GM23338 (cell line): Measurements from ENCODE around the gene ACOT11. TPM values are rescaled to one million over a fixed set of nuclear protein-coding genes. Genes with fewer than 3 reads are reported as not detected.

Source experiments
- ATAC-seq: fragments of 200-7000 bp; cut with Tn5 transposase; 3 replicates; pipeline ENCODE4 v1.9.1; 2020
- DNase-seq: peaks from one replicate; pipeline ENCODE4 v3.0.0-alpha.2; 2015; ENCODE audit warnings: low spot score
- H2AFZ ChIP-seq: fragments of 200-600 bp; sonication (generic); 2 replicates; pipeline ENCODE4 v1.8.0; 2016; ENCODE audit warnings: antibody characterized with exemption, mild to moderate bottlenecking, moderate library complexity
- H3F3A ChIP-seq: fragments of 200-600 bp; sonication (generic); replicated peaks from 2 replicates; pipeline ENCODE4 v1.8.0; 2017; ENCODE audit warnings: antibody characterized with exemption, mixed run types, low read depth
- H3K27ac ChIP-seq: fragments of 200-600 bp; sonication (generic); 2 replicates; pipeline ENCODE4 v1.6.1; 2016; ENCODE audit warnings: low read depth
- H3K27me3 ChIP-seq: fragments of 200-600 bp; sonication (generic); 2 replicates; pipeline ENCODE4 v1.8.0; 2016; ENCODE audit warnings: mild to moderate bottlenecking, mixed run types, moderate library complexity; ENCODE audit not compliant: insufficient read depth
- H3K36me3 ChIP-seq: fragments of 200-600 bp; sonication (generic); 2 replicates; pipeline ENCODE4 v1.8.0; 2016; ENCODE audit warnings: mild to moderate bottlenecking; ENCODE audit not compliant: insufficient read depth
- H3K4me1 ChIP-seq: fragments of 200-600 bp; sonication (generic); 2 replicates; pipeline ENCODE4 v1.8.0; 2016; ENCODE audit warnings: mild to moderate bottlenecking, moderate library complexity; ENCODE audit not compliant: insufficient read depth
- H3K4me2 ChIP-seq: fragments of 200-600 bp; sonication (generic); 2 replicates; pipeline ENCODE4 v1.7.1; 2017; ENCODE audit warnings: mixed run types
- H3K4me3 ChIP-seq: fragments of 200-600 bp; sonication (generic); 2 replicates; pipeline ENCODE4 v1.6.1; 2016; ENCODE audit warnings: mixed run types
- H3K79me2 ChIP-seq: fragments of 200-600 bp; sonication (generic); replicated peaks from 2 replicates; pipeline ENCODE4 v1.8.0; 2017; ENCODE audit warnings: mild to moderate bottlenecking; ENCODE audit not compliant: insufficient read depth
- H3K9me2 ChIP-seq: fragments of 200-600 bp; sonication (generic); 2 replicates; pipeline ENCODE4 v1.8.0; 2017; ENCODE audit not compliant: insufficient read depth
- H4K20me1 ChIP-seq: fragments of 200-600 bp; sonication (generic); replicated peaks from 2 replicates; pipeline ENCODE4 v1.8.0; 2017; ENCODE audit warnings: mild to moderate bottlenecking; ENCODE audit not compliant: insufficient read depth
- H3K27ac Mint-ChIP-seq: 2 replicates; pipeline ENCODE4 v1.8.0; 2020; ENCODE audit warnings: inconsistent platforms, mild to moderate bottlenecking, moderate library complexity, mixed read lengths
- H3K27me3 Mint-ChIP-seq: 3 replicates; pipeline ENCODE4 v1.8.0; 2022; ENCODE audit warnings: low read depth, mild to moderate bottlenecking, moderate library complexity, mixed read lengths, inconsistent platforms; ENCODE audit not compliant: insufficient read depth, poor library complexity
- H3K36me3 Mint-ChIP-seq: 3 replicates; pipeline ENCODE4 v1.8.0; 2021; ENCODE audit warnings: low read depth, mild to moderate bottlenecking, inconsistent platforms, moderate library complexity, mixed read lengths
- H3K4me1 Mint-ChIP-seq: 3 replicates; pipeline ENCODE4 v1.8.0; 2020; ENCODE audit warnings: mild to moderate bottlenecking, inconsistent platforms, mixed read lengths
- H3K4me3 Mint-ChIP-seq: 3 replicates; pipeline ENCODE4 v1.8.0; 2021; ENCODE audit warnings: moderate library complexity, mild to moderate bottlenecking, inconsistent platforms, mixed read lengths
- H3K9me3 Mint-ChIP-seq: 3 replicates; pipeline ENCODE4 v1.8.0; 2020; ENCODE audit warnings: moderate library complexity, mild to moderate bottlenecking, inconsistent platforms, mixed read lengths
- CREB1 ChIP-seq: fragments of 250-450 bp; sonication (Bioruptor Pico); IDR thresholded peaks from 2 replicates; pipeline ENCODE4 v1.5.0; 2020; ENCODE audit warnings: low read depth, mild to moderate bottlenecking, moderate library complexity
- ETS1 ChIP-seq: IDR thresholded peaks from 2 replicates; pipeline ENCODE4 v1.6.1; 2016; ENCODE audit warnings: antibody characterized with exemption
- JUNB ChIP-seq: IDR thresholded peaks from one replicate; pipeline ENCODE4 v1.6.1; 2016; ENCODE audit warnings: antibody characterized with exemption; ENCODE audit not compliant: unreplicated experiment
- POLR2AphosphoS5 ChIP-seq: IDR thresholded peaks from 2 replicates; pipeline ENCODE4 v1.6.1; 2016; ENCODE audit warnings: antibody characterized with exemption, low read depth
- STAT1 ChIP-seq: IDR thresholded peaks from one replicate; pipeline ENCODE4 v1.6.1; 2016; ENCODE audit warnings: antibody characterized with exemption; ENCODE audit not compliant: unreplicated experiment
- ZNF114 ChIP-seq: fragments of 250-450 bp; sonication (Bioruptor Pico); IDR thresholded peaks from 2 replicates; pipeline ENCODE4 v1.5.0; 2020; ENCODE audit warnings: mild to moderate bottlenecking, moderate library complexity
- ZNF331 ChIP-seq: fragments of 250-450 bp; sonication (Bioruptor Pico); IDR thresholded peaks from 2 replicates; pipeline ENCODE4 v1.5.0; 2020; ENCODE audit warnings: low read depth, mild to moderate bottlenecking, moderate library complexity
- ZNF462 ChIP-seq: fragments of 250-450 bp; sonication (Bioruptor Pico); IDR thresholded peaks from 2 replicates; pipeline ENCODE4 v1.5.0; 2020; ENCODE audit warnings: mild to moderate bottlenecking, moderate library complexity
- polyA plus RNA-seq: library from polyadenylated mRNA; unstranded; fragments of >200 nt; fragmentation: Nextera tagmentation; extraction: Ambion mirVana; gene quantifications from 2 replicates; pipeline ENCODE4 v1.2.1, GENCODE V29; 2016
- total RNA-seq: library from RNA; depleted of rRNA; stranded (reverse); fragments of >200 nt; shearing (Covaris generic); gene quantifications from 2 replicates; pipeline ENCODE4 v1.2.3, GENCODE V29; 2014
- TF ChIP-seq, protein P1 (sequence below): IDR thresholded peaks from one replicate; pipeline ENCODE4 v1.6.1; 2018; ENCODE audit warnings: antibody characterized with exemption; ENCODE audit not compliant: unreplicated experiment
- TF ChIP-seq, protein P2 (sequence below), 2 experiments: fragments of 200-600 bp in 1 of 2; sonication (generic) in 1 of 2; conservative IDR thresholded peaks; 2 replicates each; pipeline versions ENCODE4 v1.5.1 to v1.6.1; 2016 to 2017; ENCODE audit warnings: antibody characterized with exemption in 2 of 2, low read depth in 2 of 2, mild to moderate bottlenecking in 2 of 2, moderate library complexity in 1 of 2

The ACOT11 gene
- total and polyA plus RNA-seq, 2 experiments from 2014 or later: 1.6 to 2.7 TPM

DNA sequence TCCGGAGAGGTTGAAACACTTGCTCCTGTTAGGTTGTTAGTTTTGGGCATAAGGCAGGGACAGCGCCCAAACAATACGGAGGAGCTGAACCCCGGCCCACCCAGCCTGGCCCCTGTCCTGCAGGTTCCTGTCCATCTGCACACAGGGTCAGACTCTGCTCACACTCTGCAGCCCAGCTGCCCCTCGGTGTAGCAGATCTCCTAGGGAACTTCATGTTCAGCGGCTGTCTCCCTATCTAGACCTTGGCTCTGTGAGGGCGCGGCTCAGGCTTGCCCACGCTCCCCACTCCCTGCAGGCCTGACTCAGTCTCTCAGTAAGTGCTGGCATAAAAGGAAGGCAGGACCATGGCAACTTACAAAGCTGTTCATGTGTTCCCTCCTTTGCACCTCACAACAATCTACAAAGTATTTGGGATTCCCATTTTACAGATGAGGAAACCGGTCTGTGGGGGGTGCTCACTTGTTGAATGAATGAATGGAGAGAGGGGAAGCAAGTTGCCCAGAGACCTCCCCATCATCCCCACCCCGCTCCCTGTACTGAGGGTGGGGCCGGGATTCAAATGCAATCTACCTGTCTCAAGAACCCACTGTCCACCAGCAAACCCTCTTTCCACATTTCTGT lies 26.2 kb downstream of the ACOT11 start (continued):
- TF ChIP-seq, protein P1, sequence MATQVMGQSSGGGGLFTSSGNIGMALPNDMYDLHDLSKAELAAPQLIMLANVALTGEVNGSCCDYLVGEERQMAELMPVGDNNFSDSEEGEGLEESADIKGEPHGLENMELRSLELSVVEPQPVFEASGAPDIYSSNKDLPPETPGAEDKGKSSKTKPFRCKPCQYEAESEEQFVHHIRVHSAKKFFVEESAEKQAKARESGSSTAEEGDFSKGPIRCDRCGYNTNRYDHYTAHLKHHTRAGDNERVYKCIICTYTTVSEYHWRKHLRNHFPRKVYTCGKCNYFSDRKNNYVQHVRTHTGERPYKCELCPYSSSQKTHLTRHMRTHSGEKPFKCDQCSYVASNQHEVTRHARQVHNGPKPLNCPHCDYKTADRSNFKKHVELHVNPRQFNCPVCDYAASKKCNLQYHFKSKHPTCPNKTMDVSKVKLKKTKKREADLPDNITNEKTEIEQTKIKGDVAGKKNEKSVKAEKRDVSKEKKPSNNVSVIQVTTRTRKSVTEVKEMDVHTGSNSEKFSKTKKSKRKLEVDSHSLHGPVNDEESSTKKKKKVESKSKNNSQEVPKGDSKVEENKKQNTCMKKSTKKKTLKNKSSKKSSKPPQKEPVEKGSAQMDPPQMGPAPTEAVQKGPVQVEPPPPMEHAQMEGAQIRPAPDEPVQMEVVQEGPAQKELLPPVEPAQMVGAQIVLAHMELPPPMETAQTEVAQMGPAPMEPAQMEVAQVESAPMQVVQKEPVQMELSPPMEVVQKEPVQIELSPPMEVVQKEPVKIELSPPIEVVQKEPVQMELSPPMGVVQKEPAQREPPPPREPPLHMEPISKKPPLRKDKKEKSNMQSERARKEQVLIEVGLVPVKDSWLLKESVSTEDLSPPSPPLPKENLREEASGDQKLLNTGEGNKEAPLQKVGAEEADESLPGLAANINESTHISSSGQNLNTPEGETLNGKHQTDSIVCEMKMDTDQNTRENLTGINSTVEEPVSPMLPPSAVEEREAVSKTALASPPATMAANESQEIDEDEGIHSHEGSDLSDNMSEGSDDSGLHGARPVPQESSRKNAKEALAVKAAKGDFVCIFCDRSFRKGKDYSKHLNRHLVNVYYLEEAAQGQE: no peak
- TF ChIP-seq, protein P2, sequence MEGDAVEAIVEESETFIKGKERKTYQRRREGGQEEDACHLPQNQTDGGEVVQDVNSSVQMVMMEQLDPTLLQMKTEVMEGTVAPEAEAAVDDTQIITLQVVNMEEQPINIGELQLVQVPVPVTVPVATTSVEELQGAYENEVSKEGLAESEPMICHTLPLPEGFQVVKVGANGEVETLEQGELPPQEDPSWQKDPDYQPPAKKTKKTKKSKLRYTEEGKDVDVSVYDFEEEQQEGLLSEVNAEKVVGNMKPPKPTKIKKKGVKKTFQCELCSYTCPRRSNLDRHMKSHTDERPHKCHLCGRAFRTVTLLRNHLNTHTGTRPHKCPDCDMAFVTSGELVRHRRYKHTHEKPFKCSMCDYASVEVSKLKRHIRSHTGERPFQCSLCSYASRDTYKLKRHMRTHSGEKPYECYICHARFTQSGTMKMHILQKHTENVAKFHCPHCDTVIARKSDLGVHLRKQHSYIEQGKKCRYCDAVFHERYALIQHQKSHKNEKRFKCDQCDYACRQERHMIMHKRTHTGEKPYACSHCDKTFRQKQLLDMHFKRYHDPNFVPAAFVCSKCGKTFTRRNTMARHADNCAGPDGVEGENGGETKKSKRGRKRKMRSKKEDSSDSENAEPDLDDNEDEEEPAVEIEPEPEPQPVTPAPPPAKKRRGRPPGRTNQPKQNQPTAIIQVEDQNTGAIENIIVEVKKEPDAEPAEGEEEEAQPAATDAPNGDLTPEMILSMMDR (conservative IDR thresholded peaks at IDR 0.05; ENCODE audit: low read depth in 2 of 2): no peak
- TF ChIP-seq STAT1: no peak
- no peak for TF ChIP-seq POLR2AphosphoS5

DNA sequence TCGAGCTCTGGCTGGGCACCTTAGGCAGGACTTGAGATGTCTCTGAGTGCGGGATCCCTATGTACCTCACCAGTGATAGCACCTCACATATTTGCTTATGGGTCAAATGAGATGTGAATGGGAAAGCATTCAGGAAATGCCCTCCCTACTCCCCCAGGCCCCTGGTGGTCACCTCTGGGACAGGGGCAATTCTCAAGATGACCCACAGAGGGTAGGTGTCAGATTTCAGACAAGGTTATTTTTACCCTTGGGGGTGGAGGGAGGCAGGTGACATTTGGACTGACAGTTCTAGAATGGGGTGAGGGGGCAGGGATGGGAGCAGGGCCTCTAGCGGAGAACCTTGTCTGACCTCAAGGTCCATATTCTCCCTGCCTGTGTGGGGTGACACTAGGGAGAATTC lies 27.1 kb downstream of the ACOT11 start:
- 0 out of 2 replicates have a peak overlapping the region, but pooled peaks have one; percentile 33 for H3K27ac Mint-ChIP-seq
- no peaks in the 10 kb centered on the region for H3K9me2 ChIP-seq
- peaks cover 51% of the 10 kb centered on the region for H3K4me1 Mint-ChIP-seq
- 0 out of 2 replicates have a peak, but pooled peaks cover 2% of the 10 kb centered on the region for H3F3A ChIP-seq
- no peaks in the 10 kb centered on the region for H4K20me1 ChIP-seq
- no peak overlapping the region for H3K4me2 ChIP-seq
- ATAC-seq: peak; percentile 13
- H3K4me3 Mint-ChIP-seq: no peak overlapping the region
- no peak overlapping the region for H3K27ac ChIP-seq
- no peaks in the 10 kb centered on the region; the same call in 2 of the 3 replicates for H3K9me3 Mint-ChIP-seq
- no peak overlapping the region for H3K4me3 ChIP-seq
- no peaks in the 10 kb centered on the region for H3K36me3 ChIP-seq
- H3K27me3 ChIP-seq: no peaks in the 10 kb centered on the region
- peaks cover 24% of the 10 kb centered on the region for H3K27me3 Mint-ChIP-seq
- peaks cover 30% of the 10 kb centered on the region for H3K4me1 ChIP-seq
- H2AFZ ChIP-seq: no peak overlapping the region
- no peaks in the 10 kb centered on the region for H3K36me3 Mint-ChIP-seq
- peak; percentile 47 for DNase-seq
- no peaks in the 10 kb centered on the region for H3K79me2 ChIP-seq
- no peak for TF ChIP-seq ZNF331 (CRISPR knock-in tag)
- 0 out of 2 replicates have a peak, but pooled peaks have one; percentile 12 for TF ChIP-seq CREB1 (CRISPR knock-in tag)
- no peak for TF ChIP-seq ZNF114 (CRISPR knock-in tag)
- TF ChIP-seq ZNF462 (CRISPR knock-in tag): no peak
- TF ChIP-seq POLR2AphosphoS5: no peak
- TF ChIP-seq JUNB: no peak
- TF ChIP-seq ETS1: no peak
